HL-60 (cell line): ENCODE data around the gene SUFU.

Experiments
- DNase-seq, 2 experiments: peaks; one replicate each; pipeline ENCODE4 v3.0.0-alpha.2; 2010 to 2020; ENCODE audit warnings: low read depth in 1 of 2, low spot score in 1 of 2
- H3K27ac ChIP-seq: fragments of 250-450 bp; sonication (Bioruptor Pico); replicated peaks from 2 replicates; pipeline ENCODE4 v1.5.1; 2020; ENCODE audit warnings: mild to moderate bottlenecking, moderate library complexity
- H3K27me3 ChIP-seq: fragments of 250-450 bp; sonication (Bioruptor Pico); 2 replicates; pipeline ENCODE4 v1.5.1; 2021; ENCODE audit warnings: mild to moderate bottlenecking, moderate library complexity; ENCODE audit not compliant: insufficient read depth, poor library complexity, severe bottlenecking
- H3K4me3 ChIP-seq: replicated peaks from 2 replicates; pipeline ENCODE4 v1.5.1; 2011; ENCODE audit warnings: mild to moderate bottlenecking, control low read depth, low read length; ENCODE audit not compliant: insufficient read depth
- CTCF ChIP-seq: IDR thresholded peaks from one replicate; pipeline ENCODE4 v1.5.1; 2011; ENCODE audit warnings: low read length, control low read depth, inconsistent platforms; ENCODE audit not compliant: insufficient read depth
- GABPA ChIP-seq: IDR thresholded peaks from 2 replicates; pipeline ENCODE4 v1.6.1; 2012; ENCODE audit warnings: low read depth
- POLR2AphosphoS5 ChIP-seq: IDR thresholded peaks from 2 replicates; pipeline ENCODE4 v1.6.1; 2012; ENCODE audit warnings: low read depth
- SPI1 ChIP-seq: IDR thresholded peaks from 2 replicates; pipeline ENCODE4 v1.6.1; 2012; ENCODE audit warnings: low read depth, mild to moderate bottlenecking, borderline replicate concordance
- TF ChIP-seq, protein P1 (sequence below): IDR thresholded peaks from 2 replicates; pipeline ENCODE4 v1.6.1; 2012; ENCODE audit warnings: low read depth; ENCODE audit not compliant: insufficient replicate concordance

The SUFU gene

DNA sequence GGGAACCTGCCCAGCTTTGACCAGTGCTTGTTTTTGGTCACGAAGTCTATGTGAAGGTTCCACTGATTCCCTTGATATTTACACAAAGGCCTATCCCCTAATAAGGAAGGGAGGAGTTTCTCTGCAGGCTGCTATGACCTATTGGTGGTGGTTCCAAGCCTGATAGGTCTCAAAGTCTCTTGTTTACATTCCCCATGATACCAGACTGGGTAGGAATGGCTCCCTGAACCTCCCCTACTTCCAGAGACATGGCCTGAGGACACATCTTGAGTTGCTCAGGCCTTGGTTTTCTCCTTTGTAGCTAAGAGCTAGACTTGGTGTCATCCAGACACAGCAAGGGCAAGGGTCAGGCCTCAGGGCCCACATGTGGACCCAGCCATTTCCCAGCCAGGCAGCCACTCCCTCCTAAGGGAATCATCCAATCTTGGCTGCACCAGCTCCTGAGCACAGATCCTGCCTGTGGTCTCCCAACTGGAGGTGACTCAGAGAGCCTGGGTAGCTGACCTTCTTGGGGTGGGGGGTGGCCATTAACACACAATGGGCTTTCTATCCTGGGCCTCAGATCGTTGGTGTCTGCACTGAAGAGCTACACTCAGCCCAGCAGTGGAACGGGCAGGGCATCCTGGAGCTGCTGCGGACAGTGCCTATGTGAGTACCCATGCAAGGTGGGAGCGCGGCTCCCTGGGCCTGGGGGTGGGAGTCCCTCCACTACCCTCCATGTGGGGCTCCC lies 89.5 kb downstream of the SUFU start:
- Histone ChIP-seq H3K4me3 (no peak overlapping the region), H3K27me3 (no peaks in the 10 kb centered on the region), H3K27ac (no peak overlapping the region)
- DNase-seq = no peak
- TF ChIP-seq CTCF (no peak), GABPA (no peak), SPI1 (no peak), POLR2AphosphoS5 (no peak)
- TF ChIP-seq, protein P1, sequence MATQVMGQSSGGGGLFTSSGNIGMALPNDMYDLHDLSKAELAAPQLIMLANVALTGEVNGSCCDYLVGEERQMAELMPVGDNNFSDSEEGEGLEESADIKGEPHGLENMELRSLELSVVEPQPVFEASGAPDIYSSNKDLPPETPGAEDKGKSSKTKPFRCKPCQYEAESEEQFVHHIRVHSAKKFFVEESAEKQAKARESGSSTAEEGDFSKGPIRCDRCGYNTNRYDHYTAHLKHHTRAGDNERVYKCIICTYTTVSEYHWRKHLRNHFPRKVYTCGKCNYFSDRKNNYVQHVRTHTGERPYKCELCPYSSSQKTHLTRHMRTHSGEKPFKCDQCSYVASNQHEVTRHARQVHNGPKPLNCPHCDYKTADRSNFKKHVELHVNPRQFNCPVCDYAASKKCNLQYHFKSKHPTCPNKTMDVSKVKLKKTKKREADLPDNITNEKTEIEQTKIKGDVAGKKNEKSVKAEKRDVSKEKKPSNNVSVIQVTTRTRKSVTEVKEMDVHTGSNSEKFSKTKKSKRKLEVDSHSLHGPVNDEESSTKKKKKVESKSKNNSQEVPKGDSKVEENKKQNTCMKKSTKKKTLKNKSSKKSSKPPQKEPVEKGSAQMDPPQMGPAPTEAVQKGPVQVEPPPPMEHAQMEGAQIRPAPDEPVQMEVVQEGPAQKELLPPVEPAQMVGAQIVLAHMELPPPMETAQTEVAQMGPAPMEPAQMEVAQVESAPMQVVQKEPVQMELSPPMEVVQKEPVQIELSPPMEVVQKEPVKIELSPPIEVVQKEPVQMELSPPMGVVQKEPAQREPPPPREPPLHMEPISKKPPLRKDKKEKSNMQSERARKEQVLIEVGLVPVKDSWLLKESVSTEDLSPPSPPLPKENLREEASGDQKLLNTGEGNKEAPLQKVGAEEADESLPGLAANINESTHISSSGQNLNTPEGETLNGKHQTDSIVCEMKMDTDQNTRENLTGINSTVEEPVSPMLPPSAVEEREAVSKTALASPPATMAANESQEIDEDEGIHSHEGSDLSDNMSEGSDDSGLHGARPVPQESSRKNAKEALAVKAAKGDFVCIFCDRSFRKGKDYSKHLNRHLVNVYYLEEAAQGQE = no peak

DNA sequence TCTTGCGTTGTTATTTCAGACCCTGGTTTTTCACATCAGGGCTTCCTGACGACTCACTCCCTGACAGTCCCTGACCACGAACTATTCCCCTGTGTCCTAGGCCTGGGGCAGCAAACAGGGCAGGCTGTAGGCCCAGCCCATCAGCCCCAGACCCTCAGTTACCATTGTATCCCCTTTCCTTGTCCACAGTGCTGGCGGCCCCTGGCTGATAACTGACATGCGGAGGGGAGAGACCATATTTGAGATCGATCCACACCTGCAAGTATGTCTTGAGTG lies 90.0 kb downstream of the SUFU start:
- DNase-seq = no peak
- Histone ChIP-seq H3K4me3 (no peak overlapping the region), H3K27ac (no peak overlapping the region), H3K27me3 (no peaks in the 10 kb centered on the region)
- TF ChIP-seq GABPA = no peak
- TF ChIP-seq, protein P1 = no peak
- TF ChIP-seq POLR2AphosphoS5 = no peak
- no peak for TF ChIP-seq SPI1

DNA sequence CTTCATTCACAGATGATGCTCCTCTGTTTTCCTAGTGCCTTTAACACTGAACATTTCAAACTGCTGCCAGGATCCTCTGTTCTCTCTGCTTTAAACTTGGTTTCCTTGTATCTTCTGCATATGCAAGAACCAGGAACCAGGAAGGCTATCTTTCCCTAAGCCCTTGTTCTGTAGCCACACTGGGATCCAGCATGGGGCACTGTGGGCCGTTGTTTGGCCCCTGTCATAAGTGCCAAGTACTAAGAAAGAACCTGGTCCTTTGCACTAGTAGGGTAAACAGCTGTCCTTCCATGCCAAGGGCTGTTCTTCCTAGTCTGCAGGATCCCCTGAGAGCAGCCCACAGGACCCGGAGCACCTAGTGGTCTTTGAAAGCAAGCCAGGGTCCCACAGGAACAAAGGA lies 91.5 kb downstream of the SUFU start:
- H3K27ac ChIP-seq = no peak overlapping the region
- no peak for DNase-seq
- TF ChIP-seq POLR2AphosphoS5 (no peak), SPI1 (no peak), GABPA (no peak), CTCF (no peak)
- TF ChIP-seq, protein P1 = no peak
- no peaks in the 10 kb centered on the region for H3K27me3 ChIP-seq
- H3K4me3 ChIP-seq = no peak overlapping the region

DNA sequence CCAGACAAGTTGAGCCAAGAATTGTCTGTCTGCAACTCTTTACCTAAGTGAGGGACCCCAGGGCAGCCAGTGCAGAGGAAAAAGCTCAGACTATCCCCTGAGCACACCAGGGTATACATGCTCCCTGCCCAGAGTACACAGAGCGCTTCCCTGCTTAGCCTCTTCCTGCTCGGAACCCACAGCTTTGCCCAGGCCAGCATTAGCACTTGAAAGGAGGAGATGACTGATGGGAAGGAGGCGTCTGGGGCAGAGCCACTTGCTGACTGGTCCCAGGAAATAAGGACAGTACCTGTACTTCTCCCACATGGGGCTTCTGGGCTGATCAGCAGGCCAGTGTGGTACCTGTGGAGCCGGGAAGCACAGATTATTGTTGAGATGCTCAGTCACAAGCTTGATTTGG lies 92.1 kb downstream of the SUFU start:
- Histone ChIP-seq H3K27me3 (no peaks in the 10 kb centered on the region), H3K4me3 (no peak overlapping the region), H3K27ac (no peak overlapping the region)
- no peak for DNase-seq
- TF ChIP-seq GABPA = no peak
- TF ChIP-seq, protein P1 = no peak
